Neural crest cell (in vitro differentiated cells): Measurements from ENCODE around the gene MICAL3. TPM values are rescaled to one million over a fixed set of nuclear protein-coding genes. Genes with fewer than 3 reads are reported as not detected.

Experiments
- DNase-seq: peaks from one replicate; pipeline ENCODE4 v3.0.0; 2021; ENCODE audit warnings: low read depth, mixed read lengths, low spot score
- H3K27ac Mint-ChIP-seq: one replicate; pipeline ENCODE4 v1.8.0; 2021; ENCODE audit warnings: mild to moderate bottlenecking, mixed read lengths; ENCODE audit not compliant: unreplicated experiment
- H3K27me3 Mint-ChIP-seq: 2 replicates; pipeline ENCODE4 v1.8.0; 2021; ENCODE audit warnings: low read depth, mild to moderate bottlenecking, mixed read lengths
- H3K36me3 Mint-ChIP-seq: 2 replicates; pipeline ENCODE4 v1.8.0; 2021; ENCODE audit warnings: low read depth, mild to moderate bottlenecking, mixed read lengths
- H3K4me1 Mint-ChIP-seq: 2 replicates; pipeline ENCODE4 v1.8.0; 2021; ENCODE audit warnings: mixed read lengths
- H3K4me3 Mint-ChIP-seq: one replicate; pipeline ENCODE4 v1.8.0; 2021; ENCODE audit warnings: mild to moderate bottlenecking, mixed read lengths
- H3K9me3 Mint-ChIP-seq: 2 replicates; pipeline ENCODE4 v1.8.0; 2021; ENCODE audit warnings: mixed read lengths
- total RNA-seq: library from RNA; stranded (reverse); gene quantifications from 2 replicates; pipeline ENCODE4 v1.2.1, GENCODE V29; 2021
- TF ChIP-seq, protein P1 (sequence below): fragments of 200-600 bp; sonication (generic); conservative IDR thresholded peaks from 2 replicates; pipeline ENCODE4 v1.5.0; 2021; ENCODE audit warnings: antibody characterized with exemption, mild to moderate bottlenecking

Gene MICAL3
- total RNA-seq, 1 donor from 2014 or later: 84.5 TPM

DNA sequence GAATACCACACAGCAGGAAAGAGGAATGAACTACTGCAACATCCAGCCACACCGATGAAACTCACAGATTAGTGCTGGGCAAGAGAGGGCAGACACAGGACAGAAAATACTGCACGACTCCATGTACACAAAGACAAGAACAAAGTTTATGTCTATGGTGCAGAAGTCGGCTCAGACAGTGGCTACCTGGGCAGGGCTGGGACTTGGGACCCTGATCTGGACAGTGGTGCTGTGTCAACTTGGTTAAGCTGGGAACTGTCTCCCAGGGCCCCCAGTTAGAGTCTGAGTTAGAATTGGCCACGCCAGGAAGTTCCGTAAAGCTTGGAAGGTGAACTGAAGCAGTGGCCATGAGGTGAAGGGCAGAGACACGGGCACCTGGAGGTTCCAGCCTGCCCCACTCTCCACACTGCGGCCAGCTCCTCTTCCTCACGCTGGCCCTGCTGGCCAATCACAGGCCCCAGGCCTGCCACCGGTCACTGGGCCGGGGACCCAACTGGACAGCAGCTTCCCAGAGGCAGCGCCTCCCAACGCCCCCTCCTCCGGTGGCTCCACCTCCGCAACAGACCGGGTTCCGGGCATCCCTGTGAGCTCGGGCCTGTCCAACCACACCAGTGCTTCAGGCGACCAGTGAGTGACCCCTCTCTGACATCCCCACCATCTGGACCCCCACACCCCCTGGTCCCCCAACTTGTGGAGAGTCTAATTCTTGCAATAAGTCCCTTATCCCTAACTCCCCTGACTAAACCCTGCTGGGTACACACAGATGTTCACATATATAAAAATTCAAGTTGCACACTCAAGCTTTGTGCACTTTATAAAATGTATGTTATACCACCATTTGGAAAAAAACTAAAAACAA, 93.7 kb downstream of the MICAL3 start:
- no peaks in the 10 kb centered on the region for H3K27me3 Mint-ChIP-seq
- H3K9me3 Mint-ChIP-seq: peaks cover 4% of the 10 kb centered on the region
- no peak overlapping the region for H3K27ac Mint-ChIP-seq
- DNase-seq: no peak
- H3K36me3 Mint-ChIP-seq: peaks cover 17% of the 10 kb centered on the region
- H3K4me1 Mint-ChIP-seq: peaks cover 29% of the 10 kb centered on the region
- H3K4me3 Mint-ChIP-seq: no peak overlapping the region
- TF ChIP-seq, protein P1, sequence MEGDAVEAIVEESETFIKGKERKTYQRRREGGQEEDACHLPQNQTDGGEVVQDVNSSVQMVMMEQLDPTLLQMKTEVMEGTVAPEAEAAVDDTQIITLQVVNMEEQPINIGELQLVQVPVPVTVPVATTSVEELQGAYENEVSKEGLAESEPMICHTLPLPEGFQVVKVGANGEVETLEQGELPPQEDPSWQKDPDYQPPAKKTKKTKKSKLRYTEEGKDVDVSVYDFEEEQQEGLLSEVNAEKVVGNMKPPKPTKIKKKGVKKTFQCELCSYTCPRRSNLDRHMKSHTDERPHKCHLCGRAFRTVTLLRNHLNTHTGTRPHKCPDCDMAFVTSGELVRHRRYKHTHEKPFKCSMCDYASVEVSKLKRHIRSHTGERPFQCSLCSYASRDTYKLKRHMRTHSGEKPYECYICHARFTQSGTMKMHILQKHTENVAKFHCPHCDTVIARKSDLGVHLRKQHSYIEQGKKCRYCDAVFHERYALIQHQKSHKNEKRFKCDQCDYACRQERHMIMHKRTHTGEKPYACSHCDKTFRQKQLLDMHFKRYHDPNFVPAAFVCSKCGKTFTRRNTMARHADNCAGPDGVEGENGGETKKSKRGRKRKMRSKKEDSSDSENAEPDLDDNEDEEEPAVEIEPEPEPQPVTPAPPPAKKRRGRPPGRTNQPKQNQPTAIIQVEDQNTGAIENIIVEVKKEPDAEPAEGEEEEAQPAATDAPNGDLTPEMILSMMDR: no peak

DNA sequence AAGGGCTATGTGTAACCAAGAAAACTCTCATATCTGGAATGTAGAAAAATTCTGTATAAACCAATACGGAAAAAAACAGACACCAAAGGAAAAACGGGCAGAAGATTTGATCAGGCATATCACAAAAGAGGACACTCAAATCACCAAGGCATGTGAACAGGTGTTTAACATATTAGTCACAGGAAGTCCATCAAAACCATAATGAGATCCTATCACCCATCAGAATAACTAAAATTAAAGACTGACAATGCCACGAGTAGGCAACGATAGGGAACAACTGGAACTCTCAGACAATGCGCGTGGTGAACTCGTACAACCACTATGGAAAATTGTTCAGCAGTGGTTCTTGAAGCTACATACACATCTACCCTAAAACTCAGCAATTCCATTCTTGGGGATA, 94.5 kb downstream of the MICAL3 start:
- peaks cover 4% of the 10 kb centered on the region for H3K9me3 Mint-ChIP-seq
- peaks cover 12% of the 10 kb centered on the region for H3K36me3 Mint-ChIP-seq
- no peak overlapping the region for H3K4me3 Mint-ChIP-seq
- H3K4me1 Mint-ChIP-seq: peaks cover 29% of the 10 kb centered on the region
- no peak for DNase-seq
- no peak overlapping the region for H3K27ac Mint-ChIP-seq
- TF ChIP-seq, protein P1: no peak
- H3K27me3 Mint-ChIP-seq: no peaks in the 10 kb centered on the region

DNA sequence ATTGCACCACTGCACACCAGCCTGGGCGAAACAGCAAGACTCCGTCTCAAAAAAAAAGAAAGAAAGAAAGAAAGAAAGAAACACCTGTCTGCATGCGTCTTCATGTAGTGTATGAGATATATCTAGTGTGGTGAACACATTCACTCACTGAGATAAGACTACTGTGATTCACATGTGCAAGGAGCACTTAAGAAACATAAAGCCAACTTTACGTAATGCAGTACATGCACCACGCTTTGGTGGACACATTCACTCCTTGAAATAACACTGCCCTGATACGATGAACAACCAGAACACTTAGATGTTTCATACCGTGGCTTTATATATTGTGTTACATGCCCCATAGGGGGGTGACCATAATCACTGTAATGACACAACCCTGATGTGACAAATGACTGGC, 96.0 kb downstream of the MICAL3 start:
- Mint-ChIP-seq H3K27ac (no peak overlapping the region), H3K9me3 (peaks cover 4% of the 10 kb centered on the region), H3K27me3 (no peaks in the 10 kb centered on the region), H3K36me3 (peaks cover 7% of the 10 kb centered on the region), H3K4me1 (peaks cover 33% of the 10 kb centered on the region), H3K4me3 (no peak overlapping the region)
- TF ChIP-seq, protein P1: no peak
- DNase-seq: no peak

DNA sequence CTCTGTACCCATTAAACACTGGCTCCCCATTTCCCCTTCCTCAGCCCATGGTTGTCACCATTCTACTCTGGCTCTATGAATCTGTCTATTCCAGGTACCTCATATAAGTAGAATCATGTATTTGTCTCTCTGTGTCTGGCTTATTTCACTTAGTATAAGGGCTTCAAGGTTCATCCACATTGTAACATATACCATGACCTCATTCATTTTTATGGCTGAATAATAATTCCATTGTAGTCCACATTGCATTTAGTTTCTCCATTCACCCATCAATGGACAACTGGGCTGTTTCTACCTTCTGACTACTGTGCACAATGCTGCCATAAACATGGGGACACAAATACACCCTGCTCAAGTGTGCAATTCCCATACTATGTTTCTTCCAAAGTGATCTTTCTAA, 97.3 kb downstream of the MICAL3 start:
- H3K27me3 Mint-ChIP-seq: no peaks in the 10 kb centered on the region
- no peak for DNase-seq
- TF ChIP-seq, protein P1: no peak
- peaks cover 3% of the 10 kb centered on the region for H3K36me3 Mint-ChIP-seq
- H3K27ac Mint-ChIP-seq: no peak overlapping the region
- no peaks in the 10 kb centered on the region for H3K9me3 Mint-ChIP-seq
- peaks cover 39% of the 10 kb centered on the region for H3K4me1 Mint-ChIP-seq
- H3K4me3 Mint-ChIP-seq: no peak overlapping the region

DNA sequence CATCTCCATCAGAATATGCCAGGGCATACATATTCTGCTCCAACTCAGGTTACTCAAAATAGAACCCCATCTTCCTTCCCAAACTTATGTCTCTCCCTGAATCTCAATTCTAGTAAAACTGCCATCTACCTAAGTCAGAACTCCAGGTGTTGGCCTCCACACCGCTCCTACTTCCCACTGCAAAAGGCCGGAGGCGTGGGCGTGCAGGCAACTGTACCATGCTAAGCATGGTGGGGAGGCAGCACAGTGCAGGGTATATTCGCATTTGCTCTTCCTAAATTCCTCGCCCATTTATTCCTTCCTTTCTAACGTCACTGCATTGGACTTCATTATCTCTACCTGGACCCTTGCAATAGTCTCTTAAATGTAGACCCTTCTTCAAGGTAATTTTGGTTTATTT, 97.8 kb downstream of the MICAL3 start:
- Mint-ChIP-seq H3K4me3 (no peak overlapping the region), H3K9me3 (no peaks in the 10 kb centered on the region), H3K36me3 (no peaks in the 10 kb centered on the region), H3K27ac (no peak overlapping the region), H3K4me1 (peaks cover 41% of the 10 kb centered on the region), H3K27me3 (no peaks in the 10 kb centered on the region)
- no peak for DNase-seq
- TF ChIP-seq, protein P1: no peak
